K562 (cell line): ENCODE results near the gene VWA1. TPM values are rescaled to one million over a fixed set of nuclear protein-coding genes. Genes with fewer than 3 reads are reported as not detected.
A peak's percentile ranks its signal among the peaks of the same experiment; 100 is the strongest.

Experiments used
- CBFB ChIP-seq: sonication (generic); formaldehyde crosslinking; IDR thresholded peaks from 2 replicates; pipeline ENCODE4 v1.4.0; 2020; ENCODE audit warnings: mild to moderate bottlenecking, missing genetic modification reagents
- FOXA3 ChIP-seq, 2 experiments: fragments of 450-650 bp in 1 of 2; sonication (generic) in 1 of 2; formaldehyde crosslinking; IDR thresholded peaks in 1 of 2; conservative IDR thresholded peaks in 1 of 2; 2 replicates each; pipeline versions ENCODE4 v1.4.0 to v1.8.0; 2020 to 2022; ENCODE audit warnings: mild to moderate bottlenecking in 2 of 2, missing genetic modification reagents in 1 of 2
- FOXO4 ChIP-seq: fragments of 450-650 bp; formaldehyde crosslinking; IDR thresholded peaks from 2 replicates; pipeline ENCODE4 v1.4.0; 2020; ENCODE audit warnings: mild to moderate bottlenecking, moderate library complexity
- HOMEZ ChIP-seq: fragments of 250-450 bp; sonication (Bioruptor Pico); IDR thresholded peaks from 2 replicates; pipeline ENCODE4 v1.4.0; 2020; ENCODE audit warnings: mild to moderate bottlenecking, moderate library complexity
- KLF13 ChIP-seq: fragments of 450-650 bp; IDR thresholded peaks from 2 replicates; pipeline ENCODE4 v1.6.1; 2016; ENCODE audit warnings: missing genetic modification characterization, low read depth, mild to moderate bottlenecking, missing compliant biosample characterization, moderate library complexity, borderline replicate concordance
- RERE ChIP-seq: sonication (generic); formaldehyde crosslinking; IDR thresholded peaks from 2 replicates; pipeline ENCODE4 v1.8.0; 2023; ENCODE audit warnings: missing genetic modification reagents, mild to moderate bottlenecking, borderline replicate concordance
- SIN3A ChIP-seq, 2 experiments: fragments of 150-350 bp in 1 of 2; IDR thresholded peaks; 2 replicates each; pipeline ENCODE4 v1.6.1; 2011 to 2016; ENCODE audit warnings: borderline replicate concordance in 2 of 2, low read depth in 2 of 2, low read length in 2 of 2, mild to moderate bottlenecking in 2 of 2, moderate library complexity in 2 of 2; ENCODE audit not compliant: control insufficient read depth in 1 of 2
- SP2 ChIP-seq: IDR thresholded peaks from 2 replicates; pipeline ENCODE4 v1.6.1; 2011; ENCODE audit warnings: mild to moderate bottlenecking, low read depth, low read length, moderate library complexity; ENCODE audit not compliant: poor library complexity, severe bottlenecking; ENCODE audit errors: extremely low read depth
- TAF7 ChIP-seq: fragments of 450-650 bp; IDR thresholded peaks from 2 replicates; pipeline ENCODE4 v1.6.1; 2016; ENCODE audit warnings: missing genetic modification characterization, missing compliant biosample characterization
- U2AF1 ChIP-seq: fragments of 200-400 bp; formaldehyde crosslinking; optimal IDR thresholded peaks from 2 replicates; pipeline ENCODE3; 2017; ENCODE audit warnings: mild to moderate bottlenecking, low read depth, low read length, moderate library complexity
- ZNF133 ChIP-seq: fragments of 250-450 bp; sonication (Bioruptor Pico); IDR thresholded peaks from 2 replicates; pipeline ENCODE4 v1.4.0; 2020; ENCODE audit warnings: mild to moderate bottlenecking
- ZNF23 ChIP-seq: fragments of 250-450 bp; sonication (Bioruptor Pico); IDR thresholded peaks from 2 replicates; pipeline ENCODE4 v1.4.0; 2020; ENCODE audit warnings: mild to moderate bottlenecking
- ZNF766 ChIP-seq: fragments of 200-800 bp; sonication (Bioruptor generic); conservative IDR thresholded peaks from 2 replicates; pipeline ENCODE4 v1.6.1; 2016; ENCODE audit warnings: missing genetic modification characterization, missing compliant biosample characterization
- polyA plus RNA-seq, 8 experiments: library from polyadenylated mRNA; depleted of rRNA in 4 of 8; stranded (reverse) in 5 of 8; unstranded in 3 of 8; fragments of >200 nt; fragmentation: Nextera tagmentation in 2 of 8; fragmentation: Illumina TruSeq in 1 of 8; extraction: Ambion mirVana in 2 of 8; extraction: Trizol in 1 of 8; gene quantifications; 2 replicates each; pipeline versions ENCODE4 v1.2.1 to v1.2.3, GENCODE V29; 2011 to 2014; ENCODE audit warnings: inconsistent platforms in 1 of 8, missing spikeins in 1 of 8
- total RNA-seq, 7 experiments: library from RNA; depleted of rRNA in 6 of 7; stranded (reverse); fragments of >200 nt in 6 of 7; fragmentation: Illumina TruSeq in 2 of 7; extraction: Trizol in 2 of 7; gene quantifications; 2 replicates each; pipeline versions ENCODE4 v1.2.1 to v1.2.3, GENCODE V29; 2011 to 2021; ENCODE audit warnings: low replicate concordance in 1 of 7

VWA1 gene
- total and polyA plus RNA-seq, 9 of the 15 experiments (the other 6 are each of a cell fraction or from before 2014, with no cell fraction given) = 0.01 to 6.4 (median 0.85) TPM

- TF ChIP-seq FOXA3 (CRISPR knock-in tag; conservative IDR thresholded peaks at IDR 0.05 in 1 of 2, IDR thresholded peaks at IDR 0.05 in 1 of 2) (peak in 1 of 2 experiments; percentile 45; a peak in 1 of 4 replicates), CBFB (CRISPR knock-in tag) (no peak), FOXO4 (CRISPR knock-in tag) (peak; percentile 83; the same call in 1 of the 2 replicates), KLF13 (no peak), ZNF766 (no peak), TAF7 (tag) (no peak), U2AF1 (no peak), HOMEZ (0 out of 2 replicates have a peak, but pooled peaks have one; percentile 37), SIN3A (IDR thresholded peaks at IDR 0.05; ENCODE audit: borderline replicate concordance in 2 of 2, control insufficient read depth in 1 of 2, low read depth in 2 of 2, low read length in 2 of 2) (0 out of 4 replicates have a peak, but pooled peaks of 1 of the 2 experiments have one; percentile 64), SP2 (no peak), ZNF23 (CRISPR knock-in tag) (no peak), ZNF133 (peak; percentile 81; the same call in 1 of the 2 replicates), RERE (CRISPR knock-in tag) (no peak)
Observed at GRCh38 chr1:1398677-1399186, 36.8 kb upstream of the VWA1 start (continued).
